Measurements from ENCODE around the gene ERF.

- no peak for TF ChIP-seq ZNF274 (IDR thresholded peaks at IDR 0.05; ENCODE audit: low read depth, low read length)
- TF ChIP-seq YY1 (IDR thresholded peaks at IDR 0.05; ENCODE audit: insufficient read depth, insufficient read length): no peak
These were observed 47.8 kb downstream of the ERF start for GRCh38 chr19:42206871-42207755.

All from NT2/D1 (cell line).